SU-DHL-6 (cell line): Measurements from ENCODE around the gene GGA1.

ENCODE experiments used
- H2AFZ ChIP-seq: fragments of 200-600 bp; sonication (generic); 2 replicates; pipeline ENCODE4 v1.6.1; 2014; ENCODE audit warnings: low read depth, mild to moderate bottlenecking, moderate library complexity, mixed read lengths, antibody characterized with exemption, low read length; ENCODE audit not compliant: severe bottlenecking
- H3F3A ChIP-seq: fragments of 200-600 bp; shearing (Covaris generic); 2 replicates; pipeline ENCODE4 v1.6.0; 2016; ENCODE audit warnings: antibody characterized with exemption, mild to moderate bottlenecking; ENCODE audit not compliant: insufficient read depth
- H3K27ac ChIP-seq: fragments of 200-600 bp; sonication (generic); 2 replicates; pipeline ENCODE4 v1.5.1; 2016; ENCODE audit warnings: low read depth, mild to moderate bottlenecking, low read length, moderate library complexity, mixed read lengths
- H3K27me3 ChIP-seq: fragments of 200-600 bp; sonication (generic), shearing (Covaris generic); 2 replicates; pipeline ENCODE4 v1.6.0; 2014; ENCODE audit warnings: mild to moderate bottlenecking, low read length
- H3K36me3 ChIP-seq: fragments of 200-600 bp; sonication (generic); 2 replicates; pipeline ENCODE4 v1.6.1; 2014; ENCODE audit warnings: mild to moderate bottlenecking, low read length, mixed read lengths
- H3K4me2 ChIP-seq: fragments of 300-600, 200-600 bp; shearing (Covaris generic), sonication (generic); 2 replicates; pipeline ENCODE4 v1.6.0; 2014; ENCODE audit warnings: low read length, low read depth, mild to moderate bottlenecking; ENCODE audit not compliant: poor library complexity, severe bottlenecking
- H3K4me3 ChIP-seq: fragments of 200-600 bp; sonication (generic); 2 replicates; pipeline ENCODE4 v1.5.1; 2014; ENCODE audit warnings: antibody characterized with exemption, low read length, mild to moderate bottlenecking, mixed read lengths; ENCODE audit not compliant: insufficient read depth, poor library complexity, severe bottlenecking
- H3K79me2 ChIP-seq: fragments of 200-600 bp; sonication (generic); 2 replicates; pipeline ENCODE4 v1.6.1; 2014; ENCODE audit warnings: mild to moderate bottlenecking, low read length, moderate library complexity; ENCODE audit not compliant: insufficient read depth
- H3K9ac ChIP-seq: fragments of 200-600 bp; sonication (generic); 2 replicates; pipeline ENCODE4 v1.7.0; 2014; ENCODE audit warnings: mild to moderate bottlenecking, low read length
- H3K9me2 ChIP-seq: fragments of 200-600 bp; sonication (generic); replicated peaks from 2 replicates; pipeline ENCODE4 v1.6.1; 2014; ENCODE audit warnings: low read length; ENCODE audit not compliant: insufficient read depth
- H3K9me3 ChIP-seq: fragments of 200-600 bp; sonication (generic); 2 replicates; pipeline ENCODE4 v1.6.1; 2014; ENCODE audit warnings: low read length, mixed read lengths; ENCODE audit not compliant: insufficient read depth
- H4K20me1 ChIP-seq: fragments of 200-600 bp; sonication (generic); 2 replicates; pipeline ENCODE4 v1.6.1; 2014; ENCODE audit warnings: low read depth, mild to moderate bottlenecking, antibody characterized with exemption, low read length, moderate library complexity, mixed read lengths
- CTCF ChIP-seq: fragments of 200-600 bp; sonication (generic); IDR thresholded peaks from one replicate; pipeline ENCODE4 v1.5.1; 2017; ENCODE audit warnings: antibody characterized with exemption, mild to moderate bottlenecking, low read length, moderate library complexity; ENCODE audit not compliant: insufficient read depth, poor library complexity, severe bottlenecking
- EZH2phosphoT487 ChIP-seq: fragments of 200-600 bp; sonication (generic), shearing (Covaris generic); conservative IDR thresholded peaks from 2 replicates; pipeline ENCODE4 v1.6.1; 2018; ENCODE audit warnings: mild to moderate bottlenecking, antibody characterized with exemption, low read length, moderate library complexity, mixed read lengths

Gene GGA1

GRCh38 chr22:37591823-37592404 lies 16.7 kb upstream of the GGA1 start:
- Histone ChIP-seq H3K9me2 (no peaks in the 10 kb centered on the region), H3K79me2 (no peaks in the 10 kb centered on the region), H3K9ac (peak overlapping the region; percentile 18), H2AFZ (peak overlapping the region; percentile 16), H3K4me3 (peak overlapping the region; percentile 21), H3F3A (no peaks in the 10 kb centered on the region), H4K20me1 (no peaks in the 10 kb centered on the region), H3K27ac (no peak overlapping the region), H3K4me2 (peak overlapping the region; percentile 42), H3K36me3 (no peaks in the 10 kb centered on the region), H3K9me3 (no peaks in the 10 kb centered on the region), H3K27me3 (no peaks in the 10 kb centered on the region)
- TF ChIP-seq EZH2phosphoT487 (no peak), CTCF (no peak)

GRCh38 chr22:37594237-37594636 lies 14.4 kb upstream of the GGA1 start:
- H3K27ac ChIP-seq = no peak overlapping the region
- no peaks in the 10 kb centered on the region for H3K9me3 ChIP-seq
- H2AFZ ChIP-seq = no peak overlapping the region
- H3K4me3 ChIP-seq = no peak overlapping the region
- no peaks in the 10 kb centered on the region for H3K79me2 ChIP-seq
- no peaks in the 10 kb centered on the region for H3K27me3 ChIP-seq
- H3K4me2 ChIP-seq = no peak overlapping the region
- H3K9ac ChIP-seq = no peak overlapping the region
- H3K9me2 ChIP-seq = no peaks in the 10 kb centered on the region
- H3F3A ChIP-seq = no peaks in the 10 kb centered on the region
- no peaks in the 10 kb centered on the region for H4K20me1 ChIP-seq
- TF ChIP-seq EZH2phosphoT487 (no peak), CTCF (no peak)
- H3K36me3 ChIP-seq = no peaks in the 10 kb centered on the region

- Histone ChIP-seq H3K4me3 (no peak overlapping the region), H3K27ac (no peak overlapping the region), H3K9me2 (no peaks in the 10 kb centered on the region), H3K27me3 (no peaks in the 10 kb centered on the region), H3K4me2 (no peak overlapping the region), H3K36me3 (no peaks in the 10 kb centered on the region), H3K79me2 (no peaks in the 10 kb centered on the region), H3F3A (no peaks in the 10 kb centered on the region), H4K20me1 (no peaks in the 10 kb centered on the region), H3K9me3 (no peaks in the 10 kb centered on the region), H2AFZ (no peak overlapping the region), H3K9ac (no peak overlapping the region)
- TF ChIP-seq CTCF (no peak), EZH2phosphoT487 (no peak)
Observed at GRCh38 chr22:37599153-37599552, 9.5 kb upstream of the GGA1 start.
